C4-2B (cell line): ENCODE data around the gene ERMARD.

ENCODE experiments used
- CTCF ChIP-seq: fragments of 450-650 bp; conservative IDR thresholded peaks from 2 replicates; pipeline ENCODE4 v1.5.1; 2017; ENCODE audit warnings: mild to moderate bottlenecking
- ZFX ChIP-seq: fragments of 450-650 bp; IDR thresholded peaks from 2 replicates; pipeline ENCODE4 v1.6.1; 2017

DNA sequence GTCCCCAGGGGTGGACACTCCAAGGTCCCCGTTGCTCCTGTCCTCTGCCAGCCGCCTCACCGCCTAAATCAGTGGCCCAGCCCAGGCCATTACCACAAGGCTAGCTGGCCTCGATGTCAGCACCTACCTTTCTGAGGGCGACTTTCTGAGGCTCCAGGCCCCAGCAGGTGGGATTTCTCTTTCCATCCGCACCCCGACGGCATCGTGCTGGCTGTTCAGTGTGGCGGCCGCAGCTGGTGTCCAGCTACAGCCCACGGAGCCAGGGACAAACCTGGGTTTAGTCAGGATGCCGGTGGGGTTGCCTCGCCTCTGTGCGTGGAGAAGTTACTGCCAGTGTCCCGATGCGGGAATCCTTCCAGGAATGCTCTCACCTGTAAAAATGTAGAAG lies 60.8 kb downstream of the ERMARD start:
- TF ChIP-seq CTCF = no peak
- no peak for TF ChIP-seq ZFX
